TTC549 (cell line): ENCODE data around the gene SLC44A4.
"Not testable (repeated sequence)": the region's sequence is repeated elsewhere in the genome, so short reads cannot be mapped to it uniquely, and the experiment has no call there.

Experiments
- FAIRE-seq: peaks from 2 replicates; lab custom pipeline; 2012; peaks lifted over from hg19 to GRCh38; lab: Jason Lieb, UNC

The SLC44A4 gene

GRCh38 chr6:31826793-31827285, 52.0 kb downstream of the SLC44A4 start:
- no peak for FAIRE-seq

- no peak for FAIRE-seq
These were observed 53.2 kb downstream of the SLC44A4 start for GRCh38 chr6:31825553-31825952.

GRCh38 chr6:31823592-31824196, 55.1 kb downstream of the SLC44A4 start:
- not testable (repeated sequence) for FAIRE-seq

GRCh38 chr6:31822036-31822821, 56.6 kb downstream of the SLC44A4 start:
- no peak for FAIRE-seq

- no peak for FAIRE-seq
These were observed 57.3 kb downstream of the SLC44A4 start for GRCh38 chr6:31821301-31822035.

GRCh38 chr6:31820399-31820798, 58.4 kb downstream of the SLC44A4 start:
- FAIRE-seq = not testable (repeated sequence)

GRCh38 chr6:31819871-31820299, 58.9 kb downstream of the SLC44A4 start:
- FAIRE-seq = no peak

GRCh38 chr6:31817929-31818511, 60.8 kb downstream of the SLC44A4 start:
- not testable (repeated sequence) for FAIRE-seq

- FAIRE-seq = not testable (repeated sequence)
These were observed 61.5 kb downstream of the SLC44A4 start for GRCh38 chr6:31817133-31817928.

GRCh38 chr6:31815025-31815838, 63.6 kb downstream of the SLC44A4 start, which contains the start of the genes HSPA1A and HSPA1L:
TSS of gene HSPA1A (plus strand) at chr6:31815543. CDS start at chr6:31815757, 214 bp downstream.
TSS of gene HSPA1L (minus strand) at chr6:31815283. CDS start at chr6:31811972, 3,311 bp downstream.
- FAIRE-seq = no peak

- FAIRE-seq = no peak
These were observed 64.1 kb downstream of the SLC44A4 start for GRCh38 chr6:31814677-31815024.

- no peak for FAIRE-seq
These were observed 65.3 kb downstream of the SLC44A4 start for GRCh38 chr6:31813465-31813849.
